B cell (primary cell): ENCODE results near the gene CERS6. TPM values are rescaled to one million over a fixed set of nuclear protein-coding genes. Genes with fewer than 3 reads are reported as not detected.

Experiments
- ATAC-seq: fragments of 200-7000 bp; cut with Tn5 transposase; one replicate; pipeline ENCODE4 v1.10.0; 2021; ENCODE audit warnings: low read depth, mild to moderate bottlenecking, moderate number of reproducible peaks, moderate library complexity
- CTCF ChIA-PET: fragments of 350-600 bp; sonication (Branson Sonifier 250); formaldehyde crosslinking; loops from one replicate; lab custom pipeline; 2021; ENCODE audit warnings: antibody characterized with exemption, inconsistent platforms; lab: Charles Lee
- POLR2A ChIA-PET: fragments of 350-600 bp; sonication (Branson Sonifier 250); formaldehyde crosslinking; loops from one replicate; lab custom pipeline; 2021; ENCODE audit warnings: antibody characterized with exemption; lab: Charles Lee
- DNase-seq: peaks from one replicate; pipeline ENCODE4 v3.0.0; 2013
- H2AFZ ChIP-seq: 2 replicates; pipeline ENCODE4 v1.6.1; 2012; ENCODE audit warnings: mild to moderate bottlenecking, low read depth, low read length; ENCODE audit not compliant: insufficient read depth, poor library complexity, severe bottlenecking
- H3K27ac ChIP-seq, 2 donors: 1 replicate in 1 of 2; 2 replicates in 1 of 2; pipeline ENCODE4 v1.5.1; 2012 to 2013; ENCODE audit warnings: low read length in 2 of 2, mild to moderate bottlenecking in 2 of 2, moderate library complexity in 1 of 2
- H3K27me3 ChIP-seq, 4 experiments: fragments of 200-600 bp in 1 of 4; sonication (generic) in 1 of 4; replicated peaks in 1 of 4; 1 replicate in 2 of 4; 2 replicates in 2 of 4; pipeline versions ENCODE4 v1.6.1 to v1.7.0; 2013 to 2016; ENCODE audit warnings: low read length in 3 of 4, mild to moderate bottlenecking in 2 of 4, mixed read lengths in 1 of 4, moderate library complexity in 1 of 4; ENCODE audit not compliant: insufficient read depth in 4 of 4, control insufficient read depth in 3 of 4; ENCODE audit errors: control extremely low read depth in 1 of 4
- H3K36me3 ChIP-seq, 2 experiments: replicated peaks in 1 of 2; 1 replicate in 1 of 2; 2 replicates in 1 of 2; pipeline versions ENCODE4 v1.6.1 to v1.7.1; 2013; ENCODE audit warnings: low read length in 1 of 2; ENCODE audit not compliant: insufficient read depth in 2 of 2, control insufficient read depth in 1 of 2; ENCODE audit errors: control extremely low read depth in 1 of 2, extremely low read depth in 1 of 2
- H3K4me1 ChIP-seq, 2 donors: fragments of 200-600 bp in 1 of 2; sonication (generic) in 1 of 2; 1 replicate in 1 of 2; 2 replicates in 1 of 2; pipeline versions ENCODE4 v1.5.1 to v1.6.1; 2013 to 2017; ENCODE audit warnings: low read length in 2 of 2; ENCODE audit not compliant: control insufficient read depth in 2 of 2, insufficient read depth in 2 of 2
- H3K4me2 ChIP-seq: replicated peaks from 2 replicates; pipeline ENCODE3; 2012; ENCODE audit warnings: mild to moderate bottlenecking, low read depth, low read length; ENCODE audit not compliant: poor library complexity, severe bottlenecking
- H3K4me3 ChIP-seq, 5 experiments: fragments of 200-600 bp in 1 of 5; sonication (generic) in 1 of 5; 1 replicate in 3 of 5; 2 replicates in 2 of 5; pipeline versions ENCODE4 v1.5.1 to v1.7.0; 2011 to 2016; ENCODE audit warnings: low read length in 4 of 5, mild to moderate bottlenecking in 4 of 5, low read depth in 2 of 5, control low read depth in 1 of 5, moderate library complexity in 1 of 5; ENCODE audit not compliant: insufficient read depth in 1 of 5; ENCODE audit errors: control extremely low read depth in 1 of 5, extremely low read depth in 1 of 5
- H3K79me2 ChIP-seq: fragments of 200-600 bp; sonication (generic); one replicate; pipeline ENCODE4 v1.6.0; 2016; ENCODE audit warnings: low read length; ENCODE audit not compliant: control insufficient read depth, insufficient read depth
- H3K9ac ChIP-seq: fragments of 200-600 bp; sonication (generic); 2 replicates; pipeline ENCODE4 v1.6.1; 2017; ENCODE audit warnings: mild to moderate bottlenecking, low read length, moderate library complexity
- H3K9me3 ChIP-seq, 3 donors: one replicate each; pipeline versions ENCODE4 v1.6.1 to v1.7.1; 2013; ENCODE audit warnings: low read length in 2 of 3; ENCODE audit not compliant: control insufficient read depth in 2 of 3, insufficient read depth in 1 of 3; ENCODE audit errors: control extremely low read depth in 1 of 3
- H4K20me1 ChIP-seq: 2 replicates; pipeline ENCODE4 v1.6.0; 2012; ENCODE audit warnings: mild to moderate bottlenecking, low read length; ENCODE audit not compliant: insufficient read depth, control insufficient read depth, poor library complexity, severe bottlenecking
- H3K27ac Mint-ChIP-seq: one replicate; pipeline ENCODE4 v1.8.0; 2021; ENCODE audit warnings: mixed read lengths
- H3K27me3 Mint-ChIP-seq: one replicate; pipeline ENCODE4 v1.8.0; 2021; ENCODE audit warnings: mixed read lengths
- H3K4me1 Mint-ChIP-seq: one replicate; pipeline ENCODE4 v1.8.0; 2021; ENCODE audit warnings: mixed read lengths
- H3K4me3 Mint-ChIP-seq: one replicate; pipeline ENCODE4 v1.8.0; 2021; ENCODE audit warnings: mixed read lengths
- H3K9me3 Mint-ChIP-seq: one replicate; pipeline ENCODE4 v1.8.0; 2022; ENCODE audit warnings: mixed read lengths; ENCODE audit not compliant: insufficient read depth
- EZH2 ChIP-seq: IDR thresholded peaks from 2 replicates; pipeline ENCODE4 v1.6.1; 2012; ENCODE audit warnings: borderline replicate concordance, low read depth, mild to moderate bottlenecking, moderate library complexity, low read length; ENCODE audit not compliant: insufficient read depth, poor library complexity, severe bottlenecking
- WGBS: methylation state at CpG from one replicate; pipeline ENCODE4 v1.1.5; 2013; ENCODE audit warnings: missing lambda C conversion rate; ENCODE audit not compliant: insufficient coverage; 5-methylcytosine and 5-hydroxymethylcytosine counted together
- intact Hi-C: fragments of 100-400 bp; cut with micrococcal nuclease; formaldehyde crosslinking; loops from one replicate; pipeline ENCODE4 v1.10.0; 2022
- polyA plus RNA-seq: library from polyadenylated mRNA; depleted of rRNA; stranded (reverse); fragments of >200 nt; gene quantifications from 2 replicates; pipeline ENCODE4 v1.2.3, GENCODE V29; 2012
- total RNA-seq, 2 donors: library from RNA; stranded (reverse); fragments of 120-200 nt in 1 of 2; gene quantifications; 1 replicate in 1 of 2; 2 replicates in 1 of 2; pipeline versions ENCODE4 v1.2.3 to v1.2.4, GENCODE V29; 2013 to 2022
- TF ChIP-seq, protein P1 (sequence below): fragments of 200-600 bp; IDR thresholded peaks from one replicate; pipeline ENCODE4 v1.8.0; 2022; ENCODE audit warnings: antibody characterized with exemption, mild to moderate bottlenecking

Gene CERS6
- total and polyA plus RNA-seq, 2 donors (not counting 1 experiment from before 2014, with no cell fraction given) = 2.2 to 5.5 TPM

DNA sequence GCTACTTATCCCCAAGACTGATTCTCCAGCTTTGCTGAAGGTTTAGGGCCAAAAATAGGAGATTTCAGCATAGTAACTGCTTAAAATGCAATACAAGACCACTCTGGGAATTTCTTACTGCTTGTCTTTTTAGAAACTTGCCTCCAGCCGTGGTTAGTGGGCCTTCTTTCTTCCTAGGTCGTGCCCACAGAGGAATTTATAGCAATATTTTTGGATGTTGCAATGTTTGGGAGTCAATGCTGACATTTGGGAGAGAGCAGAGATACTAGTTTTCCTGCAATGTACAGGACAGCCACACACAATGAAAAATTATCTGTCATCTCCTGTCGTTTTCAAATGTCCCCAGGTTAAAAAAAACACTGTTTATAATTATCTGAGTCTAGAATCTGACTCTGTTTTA is 25.6 kb upstream of the CERS6 start:
- H3K27me3 Mint-ChIP-seq = peaks cover 10% of the 10 kb centered on the region
- TF ChIP-seq, protein P1, sequence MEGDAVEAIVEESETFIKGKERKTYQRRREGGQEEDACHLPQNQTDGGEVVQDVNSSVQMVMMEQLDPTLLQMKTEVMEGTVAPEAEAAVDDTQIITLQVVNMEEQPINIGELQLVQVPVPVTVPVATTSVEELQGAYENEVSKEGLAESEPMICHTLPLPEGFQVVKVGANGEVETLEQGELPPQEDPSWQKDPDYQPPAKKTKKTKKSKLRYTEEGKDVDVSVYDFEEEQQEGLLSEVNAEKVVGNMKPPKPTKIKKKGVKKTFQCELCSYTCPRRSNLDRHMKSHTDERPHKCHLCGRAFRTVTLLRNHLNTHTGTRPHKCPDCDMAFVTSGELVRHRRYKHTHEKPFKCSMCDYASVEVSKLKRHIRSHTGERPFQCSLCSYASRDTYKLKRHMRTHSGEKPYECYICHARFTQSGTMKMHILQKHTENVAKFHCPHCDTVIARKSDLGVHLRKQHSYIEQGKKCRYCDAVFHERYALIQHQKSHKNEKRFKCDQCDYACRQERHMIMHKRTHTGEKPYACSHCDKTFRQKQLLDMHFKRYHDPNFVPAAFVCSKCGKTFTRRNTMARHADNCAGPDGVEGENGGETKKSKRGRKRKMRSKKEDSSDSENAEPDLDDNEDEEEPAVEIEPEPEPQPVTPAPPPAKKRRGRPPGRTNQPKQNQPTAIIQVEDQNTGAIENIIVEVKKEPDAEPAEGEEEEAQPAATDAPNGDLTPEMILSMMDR = no peak
- no peak for TF ChIP-seq EZH2

GRCh38 chr2:168431301-168432024 is 24.6 kb upstream of the CERS6 start:
- H3K36me3 ChIP-seq = no peaks in the 10 kb centered on the region
- H3K4me3 Mint-ChIP-seq = no peak overlapping the region
- ChIA-PET CTCF (no interaction called here), POLR2A (no interaction called here)
- peaks cover 0 to 2% (median 0%) of the 10 kb centered on the region in 3 donors for H3K9me3 ChIP-seq
- no peak overlapping the region for H3K27ac Mint-ChIP-seq
- no peak overlapping the region for H3K4me3 ChIP-seq
- no peak overlapping the region for H3K9ac ChIP-seq
- no peak for TF ChIP-seq EZH2
- TF ChIP-seq, protein P1 = no peak
- H3K27me3 Mint-ChIP-seq = peaks cover 10% of the 10 kb centered on the region
- no peak overlapping the region for H3K27ac ChIP-seq
- intact Hi-C loops = no loop called here
- H4K20me1 ChIP-seq = no peaks in the 10 kb centered on the region
- no peaks in the 10 kb centered on the region for H3K4me1 ChIP-seq
- WGBS = no CpG with 5 or more reads among the region's 1 CpG
- no peak overlapping the region for H3K4me2 ChIP-seq
- no peaks in the 10 kb centered on the region for H3K4me1 Mint-ChIP-seq
- no peak overlapping the region for H2AFZ ChIP-seq
- H3K27me3 ChIP-seq = no peaks in the 10 kb centered on the region
- no peaks in the 10 kb centered on the region for H3K79me2 ChIP-seq
- DNase-seq (no peak), ATAC-seq (no peak)
- H3K9me3 Mint-ChIP-seq = no peaks in the 10 kb centered on the region

More for the DNA sequence above, 25.6 kb upstream of the CERS6 start:
- Histone ChIP-seq H3K4me1 (no peaks in the 10 kb centered on the region), H3K27ac (no peak overlapping the region), H3K4me3 (no peak overlapping the region), H3K36me3 (no peaks in the 10 kb centered on the region), H2AFZ (no peak overlapping the region), H4K20me1 (no peaks in the 10 kb centered on the region), H3K9me3 (no peaks in the 10 kb centered on the region), H3K9ac (no peak overlapping the region), H3K4me2 (no peak overlapping the region), H3K27me3 (no peaks in the 10 kb centered on the region), H3K79me2 (no peaks in the 10 kb centered on the region)
- ChIA-PET POLR2A (no interaction called here), CTCF (no interaction called here)
- DNase-seq (no peak), ATAC-seq (no peak)
- H3K4me3 Mint-ChIP-seq = no peak overlapping the region
- intact Hi-C loops = no loop called here
- WGBS = no CpG with 5 or more reads among the region's 3 CpGs
- H3K4me1 Mint-ChIP-seq = no peaks in the 10 kb centered on the region
- no peak overlapping the region for H3K27ac Mint-ChIP-seq
- H3K9me3 Mint-ChIP-seq = no peaks in the 10 kb centered on the region
